K562 treated with DMSO at 1 percent for 4 hours (cell line): Measurements from ENCODE around the gene DHX34. TPM values are rescaled to one million over a fixed set of nuclear protein-coding genes. Genes with fewer than 3 reads are reported as not detected.

Source experiments
- total RNA-seq: library from RNA; unstranded; fragments of 300-600 nt; gene quantifications from 2 replicates; pipeline ENCODE4 v1.2.3, GENCODE V29; 2022; ENCODE audit not compliant: insufficient read depth

Gene DHX34, protein sequence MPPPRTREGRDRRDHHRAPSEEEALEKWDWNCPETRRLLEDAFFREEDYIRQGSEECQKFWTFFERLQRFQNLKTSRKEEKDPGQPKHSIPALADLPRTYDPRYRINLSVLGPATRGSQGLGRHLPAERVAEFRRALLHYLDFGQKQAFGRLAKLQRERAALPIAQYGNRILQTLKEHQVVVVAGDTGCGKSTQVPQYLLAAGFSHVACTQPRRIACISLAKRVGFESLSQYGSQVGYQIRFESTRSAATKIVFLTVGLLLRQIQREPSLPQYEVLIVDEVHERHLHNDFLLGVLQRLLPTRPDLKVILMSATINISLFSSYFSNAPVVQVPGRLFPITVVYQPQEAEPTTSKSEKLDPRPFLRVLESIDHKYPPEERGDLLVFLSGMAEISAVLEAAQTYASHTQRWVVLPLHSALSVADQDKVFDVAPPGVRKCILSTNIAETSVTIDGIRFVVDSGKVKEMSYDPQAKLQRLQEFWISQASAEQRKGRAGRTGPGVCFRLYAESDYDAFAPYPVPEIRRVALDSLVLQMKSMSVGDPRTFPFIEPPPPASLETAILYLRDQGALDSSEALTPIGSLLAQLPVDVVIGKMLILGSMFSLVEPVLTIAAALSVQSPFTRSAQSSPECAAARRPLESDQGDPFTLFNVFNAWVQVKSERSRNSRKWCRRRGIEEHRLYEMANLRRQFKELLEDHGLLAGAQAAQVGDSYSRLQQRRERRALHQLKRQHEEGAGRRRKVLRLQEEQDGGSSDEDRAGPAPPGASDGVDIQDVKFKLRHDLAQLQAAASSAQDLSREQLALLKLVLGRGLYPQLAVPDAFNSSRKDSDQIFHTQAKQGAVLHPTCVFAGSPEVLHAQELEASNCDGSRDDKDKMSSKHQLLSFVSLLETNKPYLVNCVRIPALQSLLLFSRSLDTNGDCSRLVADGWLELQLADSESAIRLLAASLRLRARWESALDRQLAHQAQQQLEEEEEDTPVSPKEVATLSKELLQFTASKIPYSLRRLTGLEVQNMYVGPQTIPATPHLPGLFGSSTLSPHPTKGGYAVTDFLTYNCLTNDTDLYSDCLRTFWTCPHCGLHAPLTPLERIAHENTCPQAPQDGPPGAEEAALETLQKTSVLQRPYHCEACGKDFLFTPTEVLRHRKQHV
- 11.3 and 12.0 TPM in 2 replicates for total RNA-seq

DNA sequence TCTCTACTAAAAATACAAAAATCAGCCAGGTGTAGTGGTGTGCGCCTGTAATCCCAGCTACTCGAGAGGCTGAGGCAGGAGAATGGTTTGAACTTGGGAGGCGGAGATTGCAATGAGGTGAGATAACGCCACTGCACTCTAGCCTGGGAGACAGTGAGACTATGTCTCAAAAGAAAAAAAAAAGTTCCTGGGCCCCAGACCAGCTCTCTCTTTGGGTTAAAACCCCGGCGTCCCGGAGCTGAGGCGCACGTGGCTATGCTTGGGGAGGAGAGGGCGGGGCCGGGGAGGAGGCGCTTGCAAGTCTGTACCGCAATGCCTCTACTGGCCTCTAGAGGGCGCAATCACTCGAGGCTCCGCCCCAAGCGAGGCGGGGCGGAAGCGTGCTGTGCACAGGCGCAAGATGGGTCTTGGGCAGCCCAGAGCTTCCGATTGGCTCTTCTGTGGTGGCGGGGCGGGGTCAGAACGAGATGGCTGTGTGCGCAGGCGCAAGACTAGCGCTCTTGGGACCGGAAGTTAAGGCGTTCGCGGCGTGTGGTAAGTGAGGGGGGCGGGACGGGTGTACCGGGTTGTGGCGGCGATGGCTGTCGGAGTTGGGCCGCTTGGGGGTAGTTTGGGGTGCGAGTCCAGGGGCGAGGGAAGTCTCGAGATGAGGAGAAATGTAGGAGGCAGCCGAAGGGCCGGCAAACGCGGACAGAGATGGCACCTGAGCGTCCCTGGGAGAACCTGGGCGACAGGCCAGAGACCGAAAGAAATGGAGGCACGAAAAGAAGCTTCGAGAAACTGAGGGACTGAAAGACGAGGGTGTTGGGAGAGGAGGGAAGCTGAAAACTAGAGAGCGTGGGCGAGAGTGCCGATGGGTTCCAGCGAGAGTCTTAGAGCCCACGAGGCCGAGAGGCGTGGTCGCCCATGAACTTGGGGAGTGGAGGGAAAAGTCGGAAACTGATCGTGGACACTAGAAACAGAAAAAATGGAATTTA is at the start of gene DHX34:
TSS of gene DHX34 (plus strand) at position 497 of the 977 bp plus-strand sequence. CDS start 3,716 bp downstream, outside the sequence.

DNA sequence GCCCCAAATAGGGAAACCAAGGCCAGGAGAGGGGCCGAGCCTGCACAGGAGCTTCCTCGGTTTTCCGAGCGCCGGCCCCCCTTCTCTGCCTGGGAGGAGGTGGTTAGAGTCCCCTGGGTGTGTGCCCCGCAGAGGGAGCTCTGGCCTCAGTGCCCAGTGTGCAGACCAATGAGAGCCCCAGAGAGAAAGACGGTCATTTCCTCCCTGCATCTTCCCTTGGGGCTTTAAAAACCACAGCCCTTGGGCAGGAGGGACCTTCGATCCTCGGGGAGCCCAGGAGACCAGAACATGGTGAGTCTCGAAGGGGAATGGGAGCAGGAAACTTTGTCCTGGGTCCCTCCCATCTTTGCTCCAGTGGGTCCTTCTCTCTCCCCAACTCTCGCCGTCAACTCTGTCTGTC is 39.5 kb upstream of the DHX34 start, which contains the start of gene C5AR1:
TSS of gene C5AR1 (plus strand) at position 254 of the 400 bp plus-strand sequence. CDS start at position 289, 35 bp downstream.

DNA sequence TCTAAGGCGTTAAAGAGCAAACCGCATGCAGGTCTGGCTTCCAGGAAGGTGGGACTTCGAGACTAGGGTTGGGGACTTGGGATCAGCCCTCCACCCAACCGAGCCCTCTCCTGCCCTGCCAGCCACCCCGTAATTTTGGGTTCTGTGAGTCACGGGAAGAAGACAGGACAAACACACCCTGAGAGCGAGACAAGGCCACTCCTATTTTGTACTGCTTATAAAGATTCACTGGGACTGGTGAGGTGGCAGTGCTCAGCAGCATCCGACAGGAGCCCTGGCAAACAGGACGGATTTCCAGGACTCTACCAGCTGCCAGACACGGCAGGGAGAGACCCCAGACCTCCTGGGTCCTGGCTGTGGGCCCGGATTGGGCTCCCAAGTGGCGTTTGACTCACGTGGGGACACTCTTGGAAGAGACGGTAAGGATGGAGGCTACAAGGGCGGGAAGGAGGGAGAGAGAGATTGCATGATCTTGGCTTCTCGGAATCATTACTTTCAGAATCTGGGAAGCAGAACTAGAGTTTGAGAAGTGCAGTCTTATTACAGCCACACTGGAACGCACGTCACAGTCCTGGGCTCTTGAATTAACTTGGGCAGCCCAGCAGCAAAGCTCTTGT is 17.1 kb upstream of the DHX34 start, which contains the start of gene C5AR2:
TSS of gene C5AR2 (plus strand) at position 245 of the 617 bp plus-strand sequence. CDS start 8,625 bp downstream, outside the sequence.

DNA sequence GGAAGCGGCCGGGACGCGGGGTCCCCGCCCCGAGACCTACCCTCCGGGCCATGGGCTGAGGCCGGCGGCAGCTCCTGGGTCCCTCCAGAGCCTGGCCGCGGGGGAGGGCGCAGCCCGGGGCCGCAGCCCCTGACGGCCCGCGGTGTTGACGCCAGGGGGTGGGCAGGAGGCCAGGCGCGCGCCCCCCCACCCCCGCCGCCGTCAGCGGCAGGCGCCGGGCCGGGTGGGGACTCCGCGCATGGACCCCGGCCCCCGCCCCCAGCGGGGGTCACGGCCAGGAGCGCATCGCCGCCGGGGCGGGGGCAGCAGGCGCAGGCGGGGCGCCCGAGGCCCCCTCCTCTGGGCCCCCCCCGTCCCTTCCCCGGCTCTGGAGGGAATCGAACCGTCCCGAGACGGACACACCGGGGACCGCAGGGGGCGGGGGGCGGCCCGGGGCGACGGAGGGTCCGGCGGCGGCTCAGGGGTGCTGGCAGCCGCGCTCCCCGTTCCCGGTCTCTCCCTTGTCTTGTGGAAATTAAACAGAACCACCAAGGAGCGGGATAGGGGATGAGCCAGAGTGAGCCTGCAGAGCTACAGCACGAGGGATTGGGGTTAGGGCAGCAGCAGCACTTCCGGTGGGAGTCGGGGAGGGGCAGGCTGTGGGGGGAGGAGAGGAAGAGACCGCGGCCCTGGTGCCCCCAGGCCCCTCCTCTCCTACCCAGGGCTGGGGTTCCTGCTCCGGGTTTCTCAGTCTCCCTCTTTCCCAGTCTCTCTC is 70.1 kb downstream of the DHX34 start, which contains the start of gene MEIS3:
TSS of gene MEIS3 (minus strand) at position 498 of the 754 bp plus-strand sequence. CDS start at position 52, 446 bp downstream.

Other genes with a start within 250 kb of the DHX34 start
- gene ZC3H4, start 235.5 kb upstream of the DHX34 start, total RNA-seq = 7.7 and 10.3 TPM in 2 replicates
- 211 and 218 TPM in 2 replicates for gene SAE1, start 218.5 kb upstream of the DHX34 start, total RNA-seq
- gene BBC3, start 118.1 kb upstream of the DHX34 start, total RNA-seq = 40.9 and 42.8 TPM in 2 replicates
- 14.4 and 18.8 TPM in 2 replicates for gene CCDC9, start 92.8 kb upstream of the DHX34 start, total RNA-seq
- 25.4 and 26.1 TPM in 2 replicates for gene INAFM1, start 74.4 kb upstream of the DHX34 start, total RNA-seq
- gene C5AR1, start 39.5 kb upstream of the DHX34 start, total RNA-seq = 0.91 and 1.3 TPM in 2 replicates
- gene C5AR2, start 17.1 kb upstream of the DHX34 start, total RNA-seq = not detected in 2 replicates
- gene MEIS3, start 70.2 kb downstream of the DHX34 start, total RNA-seq = 2.9 and 5.6 TPM in 2 replicates
- 0.24 TPM in 1 of 2 replicates, not detected in the other for gene SLC8A2, start 122.6 kb downstream of the DHX34 start, total RNA-seq
- 8.1 and 10.2 TPM in 2 replicates for gene KPTN, start 134.9 kb downstream of the DHX34 start, total RNA-seq
- gene NAPA, start 165.7 kb downstream of the DHX34 start, total RNA-seq = 134 and 135 TPM in 2 replicates
- gene ZNF541, start 223.8 kb downstream of the DHX34 start, total RNA-seq = 0.44 and 0.96 TPM in 2 replicates